ENCODE measurements around the gene GLCE.

Gene GLCE

GRCh38 chr15:69318033-69318432 lies 157.6 kb downstream of the GLCE start:
- H3K9ac ChIP-seq (ENCODE audit: low read depth, low read length): no peak overlapping the region
- no peaks in the 10 kb centered on the region for H3K9me3 ChIP-seq (ENCODE audit: insufficient read depth, low read depth, low read length)
- no peaks in the 10 kb centered on the region for H3K36me3 ChIP-seq (ENCODE audit: insufficient read depth, low read depth, low read length)
- no peak overlapping the region for H3K4me3 ChIP-seq (ENCODE audit: low read length)
- H3K27ac ChIP-seq (ENCODE audit: low read length): no peak overlapping the region
- no peaks in the 10 kb centered on the region for H3K27me3 ChIP-seq (ENCODE audit: insufficient read depth, low read length)
- 0 out of 2 replicates have a peak, but pooled peaks cover 2% of the 10 kb centered on the region for H3K4me1 ChIP-seq (ENCODE audit: insufficient read depth, low read length)

GRCh38 chr15:69319384-69320375 lies 159.2 kb downstream of the GLCE start:
- no peak overlapping the region for H3K4me3 ChIP-seq (ENCODE audit: low read length)
- H3K36me3 ChIP-seq (ENCODE audit: insufficient read depth, low read depth, low read length): no peaks in the 10 kb centered on the region
- H3K4me1 ChIP-seq (ENCODE audit: insufficient read depth, low read length): 0 out of 2 replicates have a peak, but pooled peaks cover 2% of the 10 kb centered on the region
- no peak overlapping the region for H3K27ac ChIP-seq (ENCODE audit: low read length)
- H3K27me3 ChIP-seq (ENCODE audit: insufficient read depth, low read length): no peaks in the 10 kb centered on the region
- no peaks in the 10 kb centered on the region for H3K9me3 ChIP-seq (ENCODE audit: insufficient read depth, low read depth, low read length)
- no peak overlapping the region for H3K9ac ChIP-seq (ENCODE audit: low read depth, low read length)

DNA sequence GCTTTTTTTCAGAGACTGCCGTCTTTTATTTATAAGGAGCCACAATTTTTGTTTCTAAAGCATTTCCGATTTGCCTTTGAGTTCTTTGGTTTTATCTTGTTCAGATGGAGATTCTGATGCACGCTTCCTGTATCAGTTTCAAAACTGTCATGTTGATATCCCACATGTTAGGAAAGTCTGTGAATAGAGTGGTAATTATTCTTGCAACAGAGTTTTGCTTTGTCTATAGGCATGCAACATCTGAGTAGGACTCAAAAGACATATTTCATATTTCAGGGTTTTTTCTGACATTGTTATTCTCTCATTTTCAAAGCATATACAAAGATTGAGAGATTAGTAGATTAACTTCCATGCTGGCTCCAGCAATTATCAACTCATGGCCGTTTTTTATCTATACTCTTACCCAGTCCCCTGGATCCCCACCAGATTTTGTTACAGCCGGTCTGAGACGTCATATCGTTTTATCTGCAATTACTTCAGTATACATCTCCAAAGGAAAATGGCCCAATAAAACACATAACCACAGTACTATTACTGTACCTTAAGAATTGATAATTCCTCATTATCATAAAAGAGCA lies 160.6 kb downstream of the GLCE start:
- Histone ChIP-seq H3K9ac (ENCODE audit: low read depth, low read length) (no peak overlapping the region), H3K4me1 (ENCODE audit: insufficient read depth, low read length) (0 out of 2 replicates have a peak, but pooled peaks cover 2% of the 10 kb centered on the region), H3K9me3 (ENCODE audit: insufficient read depth, low read depth, low read length) (no peaks in the 10 kb centered on the region), H3K36me3 (ENCODE audit: insufficient read depth, low read depth, low read length) (no peaks in the 10 kb centered on the region), H3K27me3 (ENCODE audit: insufficient read depth, low read length) (no peaks in the 10 kb centered on the region), H3K27ac (ENCODE audit: low read length) (no peak overlapping the region), H3K4me3 (ENCODE audit: low read length) (no peak overlapping the region)

Measured in iPS-20b (cell line).